Cardiac muscle cell (in vitro differentiated cells and primary cell): Measurements from ENCODE around the gene GDAP1L1. TPM values are rescaled to one million over a fixed set of nuclear protein-coding genes. Genes with fewer than 3 reads are reported as not detected.
"Not testable (repeated sequence)": the region's sequence is repeated elsewhere in the genome, so short reads cannot be mapped to it uniquely, and the experiment has no call there.

Source experiments
- DNase-seq, 2 donors: peaks; one replicate each; pipeline versions ENCODE4 v3.0.0 to v3.0.0-alpha.2; 2010 to 2017; ENCODE audit warnings: low read depth in 1 of 2, low spot score in 1 of 2
- H3K27ac ChIP-seq: fragments of 200-600 bp; sonication (generic); 2 replicates; pipeline ENCODE4 v1.5.1; 2016
- H3K27me3 ChIP-seq: fragments of 200-600 bp; sonication (generic); 2 replicates; pipeline ENCODE4 v1.6.0; 2016; ENCODE audit warnings: control low read depth
- H3K36me3 ChIP-seq: fragments of 200-600 bp; sonication (generic); 2 replicates; pipeline ENCODE4 v1.5.1; 2016; ENCODE audit warnings: control low read depth
- H3K4me1 ChIP-seq: fragments of 200-600 bp; sonication (generic); 2 replicates; pipeline ENCODE4 v1.8.1; 2017; ENCODE audit warnings: low read depth, mild to moderate bottlenecking, mixed run types
- H3K4me3 ChIP-seq: fragments of 200-600 bp; sonication (generic); 2 replicates; pipeline ENCODE4 v1.5.1; 2016; ENCODE audit warnings: mild to moderate bottlenecking
- H3K9me3 ChIP-seq: fragments of 200-600 bp; sonication (generic); 2 replicates; pipeline ENCODE4 v1.5.1; 2017; ENCODE audit warnings: low read depth, mild to moderate bottlenecking, control low read depth
- CTCF ChIP-seq: IDR thresholded peaks from 2 replicates; pipeline ENCODE4 v1.5.1; 2012; ENCODE audit warnings: low read depth, mild to moderate bottlenecking, low read length
- polyA plus RNA-seq: library from polyadenylated mRNA; unstranded; fragments of >200 nt; fragmentation: Nextera tagmentation; extraction: Ambion mirVana; gene quantifications from 2 replicates; pipeline ENCODE4 v1.2.1, GENCODE V29; 2016
- total RNA-seq: library from RNA; depleted of rRNA; stranded (reverse); fragments of >200 nt; gene quantifications from 2 replicates; pipeline ENCODE4 v1.2.3, GENCODE V29; 2016

Gene GDAP1L1
- total and polyA plus RNA-seq, 2 experiments from 2014 or later, result 0.86 to 5.2 TPM

DNA sequence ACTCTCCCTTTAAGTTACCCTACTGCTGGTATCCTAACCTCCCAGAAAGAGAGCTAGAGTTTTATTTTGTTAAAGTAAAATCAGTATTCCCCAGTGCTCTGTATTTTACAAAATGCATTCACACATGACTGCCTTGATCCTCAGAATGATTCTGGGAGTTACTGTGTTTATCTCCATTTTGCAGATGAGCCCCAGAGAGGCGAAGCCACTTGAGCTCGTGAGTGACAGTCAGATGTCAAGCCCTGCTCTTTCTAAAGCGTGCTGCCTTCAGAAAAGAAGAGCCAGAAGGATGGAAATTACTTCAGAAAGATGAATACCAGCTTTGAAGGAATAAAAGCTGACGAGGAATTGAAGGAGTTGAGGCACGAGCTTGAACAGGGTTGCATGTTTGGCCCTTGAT lies 22.5 kb upstream of the GDAP1L1 start:
- no peak for DNase-seq
- H3K27ac ChIP-seq, result peak overlapping the region; percentile 9
- TF ChIP-seq CTCF, result no peak
- no peaks in the 10 kb centered on the region for H3K27me3 ChIP-seq
- no peaks in the 10 kb centered on the region for H3K9me3 ChIP-seq
- no peaks in the 10 kb centered on the region for H3K36me3 ChIP-seq
- H3K4me1 ChIP-seq, result peaks cover 10% of the 10 kb centered on the region
- H3K4me3 ChIP-seq, result no peak overlapping the region

DNA sequence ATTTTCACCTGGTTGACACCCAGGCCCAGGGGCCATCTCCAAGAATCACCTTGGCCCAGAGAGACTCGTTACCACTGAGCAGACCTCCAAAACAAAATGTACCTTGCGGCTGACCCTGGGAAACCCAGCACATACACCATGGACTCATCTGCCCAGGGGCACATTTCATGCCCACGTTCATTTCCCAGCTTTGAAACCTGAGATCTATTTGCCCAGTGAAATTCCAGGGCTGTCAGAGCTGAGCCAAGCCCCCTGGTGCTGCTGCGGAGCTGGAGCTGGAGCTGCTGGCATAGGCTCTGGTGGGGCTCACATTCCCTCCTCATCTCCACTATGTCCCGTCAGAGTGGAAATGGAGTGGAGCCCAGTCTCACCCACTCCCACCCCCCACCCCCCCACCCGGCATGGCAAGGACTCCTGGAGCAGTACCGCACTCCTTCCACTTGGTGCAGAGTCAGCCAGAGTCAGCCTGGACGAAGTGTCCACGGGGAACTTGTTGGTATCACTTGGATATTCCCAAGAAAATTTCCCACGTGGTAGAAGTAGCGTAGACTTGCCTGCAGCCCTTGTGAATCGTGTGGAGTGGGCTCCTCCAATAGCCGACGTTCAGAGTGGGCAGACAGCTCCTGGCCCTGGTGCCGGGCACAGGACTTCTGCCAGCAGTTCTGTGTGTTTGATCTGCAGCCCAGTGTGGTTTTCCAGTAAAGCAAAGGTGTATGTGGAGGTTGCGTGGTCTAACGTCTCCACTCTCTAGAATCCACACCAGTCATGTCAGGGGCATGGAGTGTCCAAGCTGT lies 18.4 kb upstream of the GDAP1L1 start:
- peak in 1 of 2 donors; percentile 30 for DNase-seq
- Histone ChIP-seq H3K4me3 (no peak overlapping the region), H3K27me3 (no peaks in the 10 kb centered on the region), H3K36me3 (no peaks in the 10 kb centered on the region), H3K9me3 (no peaks in the 10 kb centered on the region), H3K4me1 (no peaks in the 10 kb centered on the region), H3K27ac (peak overlapping the region; percentile 19)
- TF ChIP-seq CTCF, result no peak

GRCh38 chr20:44231193-44231592 lies 15.9 kb upstream of the GDAP1L1 start:
- no peaks in the 10 kb centered on the region for H3K36me3 ChIP-seq
- no peaks in the 10 kb centered on the region for H3K4me1 ChIP-seq
- no peak for DNase-seq
- H3K4me3 ChIP-seq, result no peak overlapping the region
- H3K27me3 ChIP-seq, result no peaks in the 10 kb centered on the region
- H3K27ac ChIP-seq, result no peak overlapping the region
- no peaks in the 10 kb centered on the region for H3K9me3 ChIP-seq
- no peak for TF ChIP-seq CTCF

- H3K4me1 ChIP-seq, result no peaks in the 10 kb centered on the region
- H3K36me3 ChIP-seq, result no peaks in the 10 kb centered on the region
- H3K27ac ChIP-seq, result no peak overlapping the region
- peak in 1 of 2 donors; percentile 23 for DNase-seq
- H3K27me3 ChIP-seq, result no peaks in the 10 kb centered on the region
- no peak for TF ChIP-seq CTCF
- H3K4me3 ChIP-seq, result no peak overlapping the region
- H3K9me3 ChIP-seq, result no peaks in the 10 kb centered on the region
These were observed 15.2 kb upstream of the GDAP1L1 start for GRCh38 chr20:44231713-44232468.

GRCh38 chr20:44232469-44232856 lies 14.6 kb upstream of the GDAP1L1 start:
- not testable (repeated sequence) for H3K4me3 ChIP-seq, H3K27ac ChIP-seq, H3K27me3 ChIP-seq, H3K4me1 ChIP-seq, H3K9me3 ChIP-seq, H3K36me3 ChIP-seq, DNase-seq

- Histone ChIP-seq H3K36me3 (no peaks in the 10 kb centered on the region), H3K4me1 (no peaks in the 10 kb centered on the region), H3K4me3 (no peak overlapping the region), H3K27ac (no peak overlapping the region), H3K27me3 (no peaks in the 10 kb centered on the region), H3K9me3 (no peaks in the 10 kb centered on the region)
- no peak for TF ChIP-seq CTCF
- DNase-seq, result no peak
These were observed 13.6 kb upstream of the GDAP1L1 start for GRCh38 chr20:44233436-44234016.
